Spleen (tissue), 11 donors: ENCODE results near the gene SPINK2. TPM values are rescaled to one million over a fixed set of nuclear protein-coding genes. Genes with fewer than 3 reads are reported as not detected.

ENCODE experiments used
- DNase-seq: peaks from one replicate; pipeline ENCODE4 v3.0.0-alpha.2; 2020
- H3K27ac ChIP-seq, 8 donors: fragments of 200-600 bp; sonication (generic) in 7 of 8; 1 replicate in 4 of 8; 2 replicates in 4 of 8; pipeline versions ENCODE4 v1.5.0 to v1.8.0; 2016 to 2021; ENCODE audit warnings: inconsistent platforms in 4 of 8, mild to moderate bottlenecking in 4 of 8, moderate library complexity in 1 of 8
- H3K27me3 ChIP-seq, 7 donors: fragments of 200-600 bp; sonication (generic) in 6 of 7; replicated peaks in 1 of 7; 1 replicate in 4 of 7; 2 replicates in 3 of 7; pipeline versions ENCODE4 v1.5.0 to v1.8.0; 2016 to 2021; ENCODE audit warnings: inconsistent platforms in 3 of 7, mild to moderate bottlenecking in 1 of 7
- H3K36me3 ChIP-seq, 6 donors: fragments of 200-600 bp; sonication (generic) in 5 of 6; 1 replicate in 4 of 6; 2 replicates in 2 of 6; pipeline versions ENCODE4 v1.5.0 to v1.8.0; 2016 to 2021; ENCODE audit warnings: inconsistent platforms in 2 of 6
- H3K4me1 ChIP-seq, 6 donors: fragments of 200-600 bp; sonication (generic) in 5 of 6; 1 replicate in 3 of 6; 2 replicates in 3 of 6; pipeline versions ENCODE4 v1.5.0 to v1.8.0; 2016 to 2021; ENCODE audit warnings: inconsistent platforms in 3 of 6
- H3K4me3 ChIP-seq, 8 donors: fragments of 200-600 bp; sonication (generic) in 7 of 8; 1 replicate in 4 of 8; 2 replicates in 4 of 8; pipeline versions ENCODE4 v1.5.0 to v1.8.0; 2016 to 2021; ENCODE audit warnings: inconsistent platforms in 4 of 8, mild to moderate bottlenecking in 4 of 8, moderate library complexity in 2 of 8
- H3K9me3 ChIP-seq, 8 donors: fragments of 200-600 bp; sonication (generic) in 7 of 8; 1 replicate in 4 of 8; 2 replicates in 4 of 8; pipeline versions ENCODE4 v1.5.0 to v1.8.0; 2016 to 2021; ENCODE audit warnings: inconsistent platforms in 4 of 8
- CTCF ChIP-seq, 11 experiments: fragments of 200-600 bp in 7 of 11; fragments of 450-650 bp in 4 of 11; sonication (generic) in 4 of 11; IDR thresholded peaks in 8 of 11; conservative IDR thresholded peaks in 3 of 11; 1 replicate in 7 of 11; 2 replicates in 4 of 11; pipeline versions ENCODE4 v1.4.0 to v1.8.0; 2016 to 2021; ENCODE audit warnings: antibody characterized with exemption in 11 of 11, inconsistent platforms in 4 of 11, mild to moderate bottlenecking in 1 of 11
- POLR2A ChIP-seq, 3 donors: fragments of 450-650 bp; IDR thresholded peaks; one replicate each; pipeline ENCODE4 v1.5.1; 2017; ENCODE audit warnings: antibody characterized with exemption in 3 of 3, mild to moderate bottlenecking in 1 of 3
- POLR2AphosphoS5 ChIP-seq, 3 donors: sonication (generic); formaldehyde crosslinking; IDR thresholded peaks; one replicate each; pipeline ENCODE4 v1.5.1; 2017; ENCODE audit warnings: antibody characterized with exemption in 3 of 3
- WGBS, 5 donors: extraction: QIAGEN DNeasy Blood & Tissue Kit in 3 of 5; methylation state at CpG; one replicate each; pipeline versions ENCODE4 v1.1.5 to v1.1.7; 2013 to 2018; 5-methylcytosine and 5-hydroxymethylcytosine counted together
- intact Hi-C: fragments of 100-400 bp; cut with DNase I; formaldehyde crosslinking; loops from one replicate; pipeline ENCODE4 v1.15.0; 2023; ENCODE audit warnings: low total_unique reads
- polyA plus RNA-seq, 3 donors: library from polyadenylated mRNA; stranded (reverse); fragments of 200-250 nt; gene quantifications; one replicate each; pipeline ENCODE4 v1.2.1, GENCODE V29; 2013
- total RNA-seq, 7 donors: library from RNA; depleted of rRNA in 3 of 7; stranded (reverse); fragments of >200 nt in 3 of 7; fragmentation: NEBNext Ultra II Directional in 4 of 7; extraction: Animal tissue kit (Norgen Biotek cat#: 25700) in 4 of 7; gene quantifications; one replicate each; pipeline versions ENCODE4 v1.1.0 to v1.2.1, GENCODE V29; 2016 to 2021
- donor health status: healthy with polysubstance abuse.
- donor health status: DM: no; HTN: no; CAD: no; lungs with moderate emphysema.
- donor health status: DM: no; HTN: no; CAD: no.
- donor health status: Bipolar disorder and iron deficiency.
- donor health status: healthy.
- donor health status: DM: no; HTN: no; CAD: no.
- donor health status: DM: yes; HTN: yes; CAD: no.

Gene SPINK2
- total and polyA plus RNA-seq, 10 donors = 0.88 to 8.2 (median 1.5) TPM; not detected in 2

GRCh38 chr4:56856656-56857055 lies 35.2 kb upstream of the SPINK2 start:
- H3K27me3 ChIP-seq = no peaks in the 10 kb centered on the region
- no peaks in the 10 kb centered on the region for H3K36me3 ChIP-seq
- no peaks in the 10 kb centered on the region for H3K9me3 ChIP-seq
- no peak for DNase-seq
- H3K4me3 ChIP-seq = no peak overlapping the region
- WGBS, 5 donors = 67 to 82% (median 76%) methylated on average over 5 of the region's 5 CpGs
- intact Hi-C loops = no loop called here
- H3K4me1 ChIP-seq = no peaks in the 10 kb centered on the region
- H3K27ac ChIP-seq = no peak overlapping the region
- TF ChIP-seq POLR2A (IDR thresholded peaks at IDR 0.05) (no peak), POLR2AphosphoS5 (IDR thresholded peaks at IDR 0.05) (no peak), CTCF (IDR thresholded peaks at IDR 0.05 in 8 of 11, conservative IDR thresholded peaks at IDR 0.05 in 3 of 11) (no peak)

GRCh38 chr4:56850910-56851309 lies 29.4 kb upstream of the SPINK2 start:
- WGBS, 5 donors = 0 to 85% (median 68%) methylated on average over 1 of the region's 1 CpG
- intact Hi-C loops = no loop called here

GRCh38 chr4:56844802-56845580 lies 23.5 kb upstream of the SPINK2 start:
- intact Hi-C loops = no loop called here
- Histone ChIP-seq H3K36me3 (no peaks in the 10 kb centered on the region), H3K27me3 (no peaks in the 10 kb centered on the region), H3K4me3 (no peak overlapping the region), H3K27ac (no peak overlapping the region), H3K4me1 (no peaks in the 10 kb centered on the region), H3K9me3 (no peaks in the 10 kb centered on the region)
- no peak for TF ChIP-seq CTCF (IDR thresholded peaks at IDR 0.05 in 8 of 11, conservative IDR thresholded peaks at IDR 0.05 in 3 of 11)
- no peak for TF ChIP-seq POLR2AphosphoS5 (IDR thresholded peaks at IDR 0.05)
- no peak for TF ChIP-seq POLR2A (IDR thresholded peaks at IDR 0.05)
- DNase-seq = no peak
- WGBS, 5 donors = 75 to 94% (median 83%) methylated on average over 4 of the region's 4 CpGs

More at GRCh38 chr4:56850910-56851309, 29.4 kb upstream of the SPINK2 start:
- no peak for DNase-seq
- TF ChIP-seq POLR2AphosphoS5 (IDR thresholded peaks at IDR 0.05) (no peak), CTCF (IDR thresholded peaks at IDR 0.05 in 8 of 11, conservative IDR thresholded peaks at IDR 0.05 in 3 of 11) (no peak), POLR2A (IDR thresholded peaks at IDR 0.05) (no peak)
- H3K27ac ChIP-seq = no peak overlapping the region
- no peaks in the 10 kb centered on the region for H3K9me3 ChIP-seq
- H3K27me3 ChIP-seq = no peaks in the 10 kb centered on the region
- no peak overlapping the region for H3K4me3 ChIP-seq
- H3K4me1 ChIP-seq = no peaks in the 10 kb centered on the region
- no peaks in the 10 kb centered on the region for H3K36me3 ChIP-seq

- intact Hi-C loops = no loop called here
- Histone ChIP-seq H3K9me3 (no peaks in the 10 kb centered on the region), H3K27ac (peak overlapping the region in 3 of 8 donors; percentile 8 to 18 (median 8)), H3K27me3 (no peaks in the 10 kb centered on the region), H3K4me1 (no peaks in the 10 kb centered on the region), H3K36me3 (no peaks in the 10 kb centered on the region), H3K4me3 (no peak overlapping the region)
- peak; percentile 64 for DNase-seq
- TF ChIP-seq CTCF (IDR thresholded peaks at IDR 0.05 in 8 of 11, conservative IDR thresholded peaks at IDR 0.05 in 3 of 11) (no peak), POLR2AphosphoS5 (IDR thresholded peaks at IDR 0.05) (peak in 1 of 3 donors; percentile 30)
- 67 to 89% (median 73%) methylated on average over 13 of the region's 13 CpGs for WGBS, 5 donors
These were observed 22.0 kb upstream of the SPINK2 start for GRCh38 chr4:56843421-56843899.
